ENCODE measurements around the gene TAS2R43.
"Not testable (repeated sequence)": the region's sequence is repeated elsewhere in the genome, so short reads cannot be mapped to it uniquely, and the experiment has no call there.

TAS2R43 gene

DNA sequence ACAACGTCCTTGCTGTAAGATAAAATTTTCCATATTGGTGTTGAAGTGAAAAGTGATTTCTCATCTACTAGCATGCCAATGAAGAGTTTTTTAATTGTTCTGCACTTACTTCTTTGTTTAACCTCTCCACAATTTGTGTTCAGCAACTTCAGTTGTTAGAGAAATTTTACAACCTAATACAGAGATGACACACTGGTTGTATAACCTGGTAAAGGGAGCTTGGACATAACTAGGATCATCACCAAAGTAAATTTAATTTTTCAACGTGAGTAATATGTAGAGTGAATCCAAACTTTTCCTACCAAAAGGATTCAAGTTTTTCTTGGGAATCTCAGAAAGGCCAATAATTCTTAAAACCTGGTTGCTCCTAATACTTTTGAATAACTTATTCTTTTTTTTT, 13.4 kb upstream of the TAS2R43 start:
- H3K27me3 ChIP-seq (ENCODE audit: control insufficient read depth in 1 of 2, insufficient read depth in 2 of 2, low read length in 2 of 2), result no peaks in the 10 kb centered on the region

DNA sequence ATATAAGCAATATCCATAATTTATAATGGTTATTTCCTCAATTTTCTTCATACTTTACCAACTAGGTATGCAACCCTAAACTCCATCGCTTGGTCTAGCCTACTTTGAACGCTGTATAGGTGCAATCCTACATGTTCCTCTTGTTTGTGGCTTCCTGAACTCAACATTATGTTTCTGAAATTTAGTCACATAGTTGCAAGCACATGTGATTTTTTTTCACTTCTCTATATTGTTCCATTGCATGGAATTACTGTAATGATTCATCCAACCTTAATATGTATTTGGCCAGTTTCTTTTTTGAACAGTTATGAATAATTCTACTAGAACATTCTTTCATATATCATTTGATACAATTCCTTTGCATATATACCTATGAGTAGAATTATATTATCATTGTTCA, 2.8 kb upstream of the TAS2R43 start:
- not testable (repeated sequence) for H3K9me3 ChIP-seq (ENCODE audit: low read length); H3K36me3 ChIP-seq (ENCODE audit: insufficient read depth, low read length); H3K27ac ChIP-seq (ENCODE audit: low read depth, low read length); H3K27me3 ChIP-seq (ENCODE audit: control insufficient read depth in 1 of 2, insufficient read depth in 2 of 2, low read length in 2 of 2); H3K4me3 ChIP-seq (ENCODE audit: low read depth in 1 of 2, low read length in 2 of 2); H3K9ac ChIP-seq (ENCODE audit: low read length); H3K4me1 ChIP-seq (ENCODE audit: insufficient read depth, low read length)

More for the DNA sequence above, 13.4 kb upstream of the TAS2R43 start:
- Histone ChIP-seq H3K4me3 (ENCODE audit: low read depth in 1 of 2, low read length in 2 of 2) (no peak overlapping the region), H3K27ac (ENCODE audit: low read depth, low read length) (no peak overlapping the region), H3K4me1 (ENCODE audit: insufficient read depth, low read length) (no peaks in the 10 kb centered on the region), H3K9ac (ENCODE audit: low read length) (no peak overlapping the region), H3K36me3 (ENCODE audit: insufficient read depth, low read length) (no peaks in the 10 kb centered on the region), H3K9me3 (ENCODE audit: low read length) (no peaks in the 10 kb centered on the region)

DNA sequence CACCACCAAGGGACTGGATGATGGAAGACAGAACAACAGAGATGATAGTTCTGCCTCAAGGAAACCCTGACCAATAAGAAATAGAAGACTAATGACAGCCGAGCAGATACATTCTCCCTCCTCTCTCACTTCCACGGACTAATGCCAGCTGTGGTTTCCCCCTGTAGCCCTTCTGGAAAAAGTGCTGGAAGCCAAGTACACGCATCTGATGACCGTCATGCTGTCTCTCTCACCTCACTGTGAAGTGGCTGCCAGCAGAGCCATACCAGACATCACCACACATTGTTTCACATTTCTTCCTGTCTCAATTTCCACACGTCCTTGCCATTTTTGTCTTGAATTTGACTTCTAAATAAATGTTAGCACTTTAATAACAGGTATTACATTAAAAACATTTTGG, 2.9 kb downstream of the TAS2R43 start:
- no peak overlapping the region for H3K4me3 ChIP-seq (ENCODE audit: low read depth in 1 of 2, low read length in 2 of 2)
- no peaks in the 10 kb centered on the region for H3K36me3 ChIP-seq (ENCODE audit: insufficient read depth, low read length)
- no peaks in the 10 kb centered on the region for H3K27me3 ChIP-seq (ENCODE audit: control insufficient read depth in 1 of 2, insufficient read depth in 2 of 2, low read length in 2 of 2)
- H3K9me3 ChIP-seq (ENCODE audit: low read length), result no peaks in the 10 kb centered on the region
- no peaks in the 10 kb centered on the region for H3K4me1 ChIP-seq (ENCODE audit: insufficient read depth, low read length)
- no peak overlapping the region for H3K9ac ChIP-seq (ENCODE audit: low read length)
- H3K27ac ChIP-seq (ENCODE audit: low read depth, low read length), result no peak overlapping the region

DNA sequence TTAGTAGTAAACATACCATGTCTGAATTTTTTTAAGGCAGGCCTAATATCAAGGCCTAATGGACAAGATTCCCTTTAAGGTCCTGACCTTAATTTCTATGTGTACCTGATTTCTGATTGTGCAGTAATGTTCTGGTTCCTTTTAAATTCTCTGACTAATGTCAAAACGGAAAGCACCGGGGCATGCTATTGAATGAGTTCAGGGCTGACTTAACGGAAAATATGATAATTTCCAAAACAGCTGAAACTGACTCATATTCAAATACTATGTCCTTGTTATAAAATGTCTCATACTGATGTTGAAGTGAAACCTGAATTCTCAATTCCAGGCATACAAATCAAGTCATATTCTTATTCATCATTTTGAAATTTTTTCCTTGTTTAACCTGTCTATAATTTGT, 6.7 kb downstream of the TAS2R43 start:
- H3K4me3 ChIP-seq (ENCODE audit: low read depth in 1 of 2, low read length in 2 of 2), result no peak overlapping the region
- H3K4me1 ChIP-seq (ENCODE audit: insufficient read depth, low read length), result no peaks in the 10 kb centered on the region
- no peaks in the 10 kb centered on the region for H3K9me3 ChIP-seq (ENCODE audit: low read length)
- no peaks in the 10 kb centered on the region for H3K36me3 ChIP-seq (ENCODE audit: insufficient read depth, low read length)
- H3K27ac ChIP-seq (ENCODE audit: low read depth, low read length), result no peak overlapping the region
- no peak overlapping the region for H3K9ac ChIP-seq (ENCODE audit: low read length)
- no peaks in the 10 kb centered on the region for H3K27me3 ChIP-seq (ENCODE audit: control insufficient read depth in 1 of 2, insufficient read depth in 2 of 2, low read length in 2 of 2)

DNA sequence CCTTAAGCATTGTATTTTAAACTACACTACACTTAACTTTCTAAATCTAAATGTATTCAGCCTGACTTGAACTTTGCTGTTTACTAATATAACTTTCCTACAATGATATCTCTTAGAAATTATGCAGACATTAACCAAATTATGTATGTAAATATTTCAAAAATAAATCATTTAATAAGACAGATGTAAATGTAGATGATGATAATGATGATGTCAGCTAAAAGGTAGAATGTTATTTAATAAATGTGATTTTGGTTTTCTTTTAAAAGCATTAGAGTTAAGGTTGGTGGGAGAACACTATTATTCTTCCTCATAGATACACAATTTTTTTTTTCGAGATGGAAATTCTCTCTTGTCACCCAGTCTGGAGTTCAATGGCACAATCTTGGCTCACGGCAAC, 10.1 kb downstream of the TAS2R43 start:
- H3K27me3 ChIP-seq (ENCODE audit: control insufficient read depth in 1 of 2, insufficient read depth in 2 of 2, low read length in 2 of 2), result no peaks in the 10 kb centered on the region
- H3K36me3 ChIP-seq (ENCODE audit: insufficient read depth, low read length), result no peaks in the 10 kb centered on the region
- H3K4me1 ChIP-seq (ENCODE audit: insufficient read depth, low read length), result no peaks in the 10 kb centered on the region
- H3K9me3 ChIP-seq (ENCODE audit: low read length), result no peaks in the 10 kb centered on the region
- H3K27ac ChIP-seq (ENCODE audit: low read depth, low read length), result no peak overlapping the region
- H3K4me3 ChIP-seq (ENCODE audit: low read depth in 1 of 2, low read length in 2 of 2), result no peak overlapping the region
- H3K9ac ChIP-seq (ENCODE audit: low read length), result no peak overlapping the region

DNA sequence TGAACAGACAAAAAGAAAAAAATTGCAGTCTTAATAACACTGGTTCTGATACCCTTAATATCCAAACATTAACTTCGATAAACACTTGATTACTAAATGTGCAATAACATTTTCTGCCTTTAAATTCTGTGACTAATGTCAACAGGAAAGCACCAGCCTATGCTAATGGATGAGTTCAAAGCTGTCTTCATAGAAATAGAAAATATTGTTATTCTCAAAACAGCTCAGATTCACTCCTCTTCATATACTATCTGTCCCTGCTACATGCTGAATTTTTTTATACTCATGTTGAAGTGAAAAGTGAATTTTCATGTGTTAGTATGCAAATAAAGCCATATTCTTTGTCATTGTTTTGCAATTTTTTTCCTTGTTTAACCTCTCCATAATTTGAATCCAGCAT, 13.9 kb downstream of the TAS2R43 start:
- Histone ChIP-seq H3K36me3 (ENCODE audit: insufficient read depth, low read length) (no peaks in the 10 kb centered on the region), H3K27me3 (ENCODE audit: control insufficient read depth in 1 of 2, insufficient read depth in 2 of 2, low read length in 2 of 2) (no peaks in the 10 kb centered on the region), H3K4me1 (ENCODE audit: insufficient read depth, low read length) (no peaks in the 10 kb centered on the region), H3K9ac (ENCODE audit: low read length) (no peak overlapping the region), H3K4me3 (ENCODE audit: low read depth in 1 of 2, low read length in 2 of 2) (no peak overlapping the region), H3K9me3 (ENCODE audit: low read length) (no peaks in the 10 kb centered on the region), H3K27ac (ENCODE audit: low read depth, low read length) (no peak overlapping the region)

DNA sequence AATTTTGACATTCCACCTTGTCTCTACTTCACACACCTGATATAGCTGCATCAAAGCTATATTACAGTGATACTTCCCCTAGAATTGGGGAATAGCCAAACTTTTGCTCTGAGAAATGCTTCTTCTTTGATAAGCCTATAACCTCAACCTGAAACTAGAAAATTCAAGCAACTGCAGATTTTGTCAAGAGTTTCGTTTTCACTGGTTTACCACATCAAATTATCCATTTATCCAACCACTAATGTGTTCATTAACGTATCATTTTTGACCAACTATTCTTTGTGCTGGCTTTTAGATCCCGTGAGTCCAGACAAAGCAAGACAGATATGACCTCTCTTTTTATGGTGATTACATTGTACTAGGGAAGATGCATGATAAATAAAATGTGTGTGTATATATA, 16.5 kb downstream of the TAS2R43 start:
- Histone ChIP-seq H3K27ac (ENCODE audit: low read depth, low read length) (no peak overlapping the region), H3K27me3 (ENCODE audit: control insufficient read depth in 1 of 2, insufficient read depth in 2 of 2, low read length in 2 of 2) (no peaks in the 10 kb centered on the region), H3K9ac (ENCODE audit: low read length) (no peak overlapping the region), H3K4me3 (ENCODE audit: low read depth in 1 of 2, low read length in 2 of 2) (no peak overlapping the region), H3K9me3 (ENCODE audit: low read length) (no peaks in the 10 kb centered on the region), H3K36me3 (ENCODE audit: insufficient read depth, low read length) (no peaks in the 10 kb centered on the region), H3K4me1 (ENCODE audit: insufficient read depth, low read length) (no peaks in the 10 kb centered on the region)

DNA sequence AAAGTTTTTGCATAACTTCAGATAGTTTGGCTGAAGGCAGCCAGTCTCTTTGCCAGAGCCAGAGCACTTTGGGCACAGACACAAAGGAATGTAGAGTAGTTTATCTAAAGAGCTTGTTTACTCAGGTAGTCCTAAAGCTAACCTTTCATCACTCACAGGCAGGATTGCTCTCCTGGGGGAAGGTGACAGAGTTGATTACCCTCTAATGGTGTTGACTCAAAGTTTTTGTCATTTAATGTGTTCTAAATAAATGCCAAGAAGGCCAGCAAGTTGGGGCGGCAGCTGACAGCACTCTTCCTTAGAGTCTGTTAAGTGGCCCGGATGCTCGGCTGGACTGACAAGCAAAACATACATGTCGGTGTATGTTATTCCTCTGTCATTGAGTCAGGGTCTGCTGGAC, 20.7 kb downstream of the TAS2R43 start:
- no peaks in the 10 kb centered on the region for H3K27me3 ChIP-seq (ENCODE audit: control insufficient read depth in 1 of 2, insufficient read depth in 2 of 2, low read length in 2 of 2)
- H3K27ac ChIP-seq (ENCODE audit: low read depth, low read length), result no peak overlapping the region
- no peaks in the 10 kb centered on the region for H3K4me1 ChIP-seq (ENCODE audit: insufficient read depth, low read length)
- H3K9ac ChIP-seq (ENCODE audit: low read length), result no peak overlapping the region
- H3K4me3 ChIP-seq (ENCODE audit: low read depth in 1 of 2, low read length in 2 of 2), result no peak overlapping the region
- H3K9me3 ChIP-seq (ENCODE audit: low read length), result no peaks in the 10 kb centered on the region
- no peaks in the 10 kb centered on the region for H3K36me3 ChIP-seq (ENCODE audit: insufficient read depth, low read length)

DNA sequence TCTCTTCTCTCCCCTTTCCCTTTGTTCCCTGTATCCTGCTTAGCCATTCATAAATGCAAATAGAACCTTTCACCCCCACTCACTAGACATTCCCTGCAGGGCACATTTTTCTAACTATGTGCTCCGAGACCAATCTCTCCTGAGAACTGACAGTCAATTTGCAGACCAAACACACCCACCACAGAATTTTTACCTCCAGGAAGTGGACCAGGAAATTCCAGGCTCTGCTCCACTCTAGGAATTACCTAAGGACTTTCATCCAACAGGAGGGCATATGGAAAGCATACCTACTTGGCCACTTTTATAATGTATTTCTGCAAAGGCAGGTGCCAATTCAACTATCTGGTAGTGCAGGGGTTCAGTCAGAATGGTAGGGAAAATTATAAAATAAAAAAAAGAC, 21.1 kb downstream of the TAS2R43 start:
- H3K36me3 ChIP-seq (ENCODE audit: insufficient read depth, low read length), result no peaks in the 10 kb centered on the region
- no peak overlapping the region for H3K4me3 ChIP-seq (ENCODE audit: low read depth in 1 of 2, low read length in 2 of 2)
- no peak overlapping the region for H3K27ac ChIP-seq (ENCODE audit: low read depth, low read length)
- no peaks in the 10 kb centered on the region for H3K27me3 ChIP-seq (ENCODE audit: control insufficient read depth in 1 of 2, insufficient read depth in 2 of 2, low read length in 2 of 2)
- no peaks in the 10 kb centered on the region for H3K4me1 ChIP-seq (ENCODE audit: insufficient read depth, low read length)
- H3K9ac ChIP-seq (ENCODE audit: low read length), result no peak overlapping the region
- H3K9me3 ChIP-seq (ENCODE audit: low read length), result no peaks in the 10 kb centered on the region

DNA sequence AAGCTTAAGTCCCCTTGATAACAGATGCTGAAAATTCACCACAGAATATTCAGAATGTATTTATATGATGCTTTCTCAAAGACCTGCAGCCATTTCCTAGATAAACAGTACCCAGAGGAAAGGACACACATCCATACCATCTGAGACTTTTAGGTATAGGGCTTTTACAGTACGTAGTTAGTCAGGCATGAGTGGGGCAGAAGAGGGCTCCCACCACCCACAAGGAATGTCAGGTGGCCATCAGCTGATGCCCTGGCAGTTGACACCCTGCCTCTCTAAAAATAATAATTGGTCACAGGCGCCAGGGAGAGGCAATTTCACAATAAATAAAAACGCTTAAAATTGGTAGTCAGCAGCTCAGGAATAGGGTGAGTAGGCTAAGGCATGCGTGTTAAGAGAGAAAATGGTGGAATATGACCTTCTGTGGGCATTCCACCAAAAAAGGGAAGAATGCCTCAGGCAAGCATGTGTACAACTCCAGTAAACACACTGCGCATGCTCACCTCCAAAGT, 22.2 kb downstream of the TAS2R43 start:
- H3K27ac ChIP-seq (ENCODE audit: low read depth, low read length), result no peak overlapping the region
- no peaks in the 10 kb centered on the region for H3K27me3 ChIP-seq (ENCODE audit: control insufficient read depth in 1 of 2, insufficient read depth in 2 of 2, low read length in 2 of 2)
- H3K9ac ChIP-seq (ENCODE audit: low read length), result no peak overlapping the region
- no peak overlapping the region for H3K4me3 ChIP-seq (ENCODE audit: low read depth in 1 of 2, low read length in 2 of 2)
- H3K9me3 ChIP-seq (ENCODE audit: low read length), result no peaks in the 10 kb centered on the region
- no peaks in the 10 kb centered on the region for H3K4me1 ChIP-seq (ENCODE audit: insufficient read depth, low read length)
- H3K36me3 ChIP-seq (ENCODE audit: insufficient read depth, low read length), result no peaks in the 10 kb centered on the region

DNA sequence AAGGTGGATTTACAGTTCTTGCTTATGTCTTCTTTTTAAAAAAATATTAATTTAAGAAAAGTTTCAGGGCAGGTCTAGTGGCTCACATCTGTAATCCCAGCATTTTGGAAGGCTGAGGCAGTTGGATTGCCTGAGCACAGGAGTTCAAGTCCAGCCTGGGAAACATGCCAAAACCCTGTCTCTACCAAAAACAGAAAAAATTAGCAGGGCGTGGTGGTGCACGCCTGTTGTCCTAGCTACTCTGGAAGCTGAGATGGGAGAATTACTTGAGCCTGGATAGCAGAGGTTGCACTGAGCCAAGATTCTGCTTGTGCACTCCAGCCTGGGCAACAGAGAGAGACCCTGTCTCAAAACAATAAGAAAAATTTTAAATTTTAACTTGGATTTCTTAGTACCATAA, 24.6 kb downstream of the TAS2R43 start:
- Histone ChIP-seq H3K9me3 (ENCODE audit: low read length) (no peaks in the 10 kb centered on the region), H3K9ac (ENCODE audit: low read length) (no peak overlapping the region), H3K27me3 (ENCODE audit: control insufficient read depth in 1 of 2, insufficient read depth in 2 of 2, low read length in 2 of 2) (no peaks in the 10 kb centered on the region), H3K36me3 (ENCODE audit: insufficient read depth, low read length) (no peaks in the 10 kb centered on the region), H3K27ac (ENCODE audit: low read depth, low read length) (no peak overlapping the region), H3K4me3 (ENCODE audit: low read depth in 1 of 2, low read length in 2 of 2) (no peak overlapping the region), H3K4me1 (ENCODE audit: insufficient read depth, low read length) (no peaks in the 10 kb centered on the region)

DNA sequence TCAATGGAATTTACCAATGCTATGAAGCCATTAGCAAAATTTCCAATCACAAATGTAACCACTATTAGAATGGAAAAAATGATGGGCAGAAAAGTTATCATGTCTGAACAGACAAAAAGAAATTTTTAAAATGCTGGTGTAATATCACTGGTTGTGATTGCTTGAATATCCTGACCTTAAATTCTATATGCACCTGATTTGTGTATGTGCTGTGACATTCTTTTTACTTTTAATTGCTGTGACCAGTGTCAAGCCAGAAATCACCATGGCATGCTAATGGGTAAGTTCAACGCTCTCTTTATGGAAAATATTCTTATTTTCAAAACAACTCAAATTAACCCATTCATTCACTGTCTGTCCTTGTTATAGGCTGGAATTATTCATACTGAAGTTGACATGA, 29.9 kb downstream of the TAS2R43 start, which contains the start of gene TAS2R46:
TAS2R46 (minus strand) TSS at position 101 of the 400 bp plus-strand sequence; CDS start at position 101, 0 bp downstream.
- H3K4me1 ChIP-seq (ENCODE audit: insufficient read depth, low read length); H3K36me3 ChIP-seq (ENCODE audit: insufficient read depth, low read length); H3K9me3 ChIP-seq (ENCODE audit: low read length); H3K9ac ChIP-seq (ENCODE audit: low read length); H3K4me3 ChIP-seq (ENCODE audit: low read depth in 1 of 2, low read length in 2 of 2); H3K27me3 ChIP-seq (ENCODE audit: control insufficient read depth in 1 of 2, insufficient read depth in 2 of 2, low read length in 2 of 2); H3K27ac ChIP-seq (ENCODE audit: low read depth, low read length): not testable (repeated sequence)
